NCI-H2081 treated with DMSO at 0.1 percent for 48 hours (cell line): Measurements from ENCODE around the gene STRC.
"Not testable (repeated sequence)": the region's sequence is repeated elsewhere in the genome, so short reads cannot be mapped to it uniquely, and the experiment has no call there.

Experiments
- DNase-seq: peaks from one replicate; lab custom pipeline; 2025; lab: John Stamatoyannopoulos, UW

The STRC gene

GRCh38 chr15:43563793-43564192, 54.8 kb downstream of the STRC start:
- DNase-seq, result not testable (repeated sequence)

GRCh38 chr15:43562753-43563152, 55.8 kb downstream of the STRC start:
- DNase-seq, result not testable (repeated sequence)

GRCh38 chr15:43552986-43553385, 65.6 kb downstream of the STRC start:
- no peak for DNase-seq

- DNase-seq, result no peak
Observed at GRCh38 chr15:43552256-43552655, 66.3 kb downstream of the STRC start.

- no peak for DNase-seq
Observed at GRCh38 chr15:43550527-43551363, 67.9 kb downstream of the STRC start.
